Fibroblast of gingiva (primary cell): ENCODE measurements around the gene FASTKD2.
A peak's percentile ranks its signal among the peaks of the same experiment; 100 is the strongest.
"Not testable (repeated sequence)": the region's sequence is repeated elsewhere in the genome, so short reads cannot be mapped to it uniquely, and the experiment has no call there.

Experiments used
- DNase-seq: peaks from one replicate; pipeline ENCODE4 v3.0.0-alpha.2; 2011; ENCODE audit warnings: low read depth

FASTKD2 gene

DNA sequence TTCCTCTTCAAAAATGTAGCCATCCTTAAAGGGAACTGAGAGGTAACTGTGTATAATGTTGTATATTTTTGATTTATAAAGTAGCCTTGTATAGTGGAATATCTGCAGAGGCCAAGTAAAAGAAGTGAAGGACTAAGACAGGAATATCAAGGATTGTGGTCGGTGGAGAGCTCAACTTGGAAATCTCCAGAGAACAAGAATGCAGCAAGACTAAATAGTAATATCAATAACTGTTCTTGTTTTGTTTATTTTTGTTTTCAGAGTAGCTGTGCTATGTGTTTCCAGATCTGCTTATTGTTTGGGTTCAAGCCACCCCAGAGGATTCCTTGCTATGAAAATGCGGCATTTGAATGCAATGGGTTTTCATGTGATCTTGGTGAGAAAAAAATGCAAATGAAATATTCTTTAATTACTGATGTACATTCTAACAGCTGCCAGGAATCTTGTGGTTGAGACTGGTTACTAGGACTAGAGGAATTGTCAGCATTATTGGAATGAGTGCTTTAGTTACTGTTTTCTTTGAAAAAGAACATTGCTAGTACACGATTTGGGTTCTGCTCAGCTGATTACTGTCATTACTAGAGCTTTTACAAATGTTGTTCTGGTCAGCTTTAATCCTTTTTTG, 25.0 kb downstream of the FASTKD2 start:
- DNase-seq, result peak; percentile 92

DNA sequence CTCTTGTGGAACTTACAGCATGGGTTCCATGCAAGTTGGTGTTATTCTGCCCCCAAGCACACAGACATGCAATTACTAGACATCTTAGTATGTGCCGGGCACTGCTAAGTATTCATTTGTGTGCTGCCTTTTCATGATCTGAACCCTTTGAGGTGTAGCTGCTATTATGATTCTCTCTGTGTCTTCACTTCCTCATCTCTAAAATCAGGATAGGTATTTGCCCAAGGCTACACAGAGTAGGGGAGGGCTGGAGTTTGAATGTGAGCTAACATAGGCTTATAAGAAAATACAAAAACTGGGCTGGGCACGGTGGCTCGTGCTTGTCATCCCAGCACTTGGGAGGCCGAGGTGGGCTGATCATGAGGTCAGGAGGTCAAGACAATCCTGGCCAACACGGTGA, 27.2 kb downstream of the FASTKD2 start:
- no peak for DNase-seq

DNA sequence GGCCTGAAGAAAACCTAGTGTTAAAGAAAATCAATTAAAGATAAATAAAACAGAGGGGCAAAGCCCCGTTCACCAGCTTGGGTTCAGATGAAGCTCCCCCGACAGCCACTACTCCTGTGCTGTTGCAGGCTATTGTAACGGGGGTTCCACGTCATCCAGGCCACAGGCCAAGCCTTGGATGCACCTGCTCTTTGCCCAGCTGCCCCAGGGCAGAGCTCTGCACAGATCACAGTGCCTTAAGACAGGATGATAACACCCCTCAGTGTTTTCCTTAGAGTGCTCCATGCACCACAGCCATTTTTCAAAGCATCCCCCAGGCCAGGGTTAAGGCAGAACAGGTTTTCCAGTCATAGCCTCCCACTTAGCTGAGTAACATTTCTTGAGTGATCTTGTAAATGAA, 32.0 kb downstream of the FASTKD2 start:
- DNase-seq, result no peak

DNA sequence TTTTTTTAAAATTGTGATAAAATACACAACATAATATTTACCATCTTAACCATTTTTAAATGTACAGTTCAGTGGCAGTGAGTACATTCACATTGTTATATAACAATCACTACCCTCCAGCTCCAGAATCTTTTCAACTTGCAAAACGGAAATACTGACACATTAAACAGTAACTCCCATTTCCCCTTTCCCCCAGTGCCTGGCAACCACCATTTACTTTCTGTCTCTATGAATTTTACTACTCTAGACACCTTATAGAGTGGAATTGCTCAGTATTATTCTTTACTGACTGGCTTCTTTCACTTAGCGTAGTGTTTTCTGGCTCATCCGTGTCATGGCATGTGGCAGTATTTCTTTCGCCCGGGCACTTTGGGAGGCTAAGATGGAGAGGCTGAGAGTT, 32.6 kb downstream of the FASTKD2 start:
- DNase-seq, result no peak

GRCh38 chr2:206799083-206799482, 33.7 kb downstream of the FASTKD2 start:
- DNase-seq, result peak; percentile 24

GRCh38 chr2:206800506-206801417, 35.4 kb downstream of the FASTKD2 start:
- DNase-seq, result peak; percentile 68

GRCh38 chr2:206801418-206802189, 36.2 kb downstream of the FASTKD2 start:
- no peak for DNase-seq

- DNase-seq, result no peak
Measured at GRCh38 chr2:206802654-206803514, 37.5 kb downstream of the FASTKD2 start.

- no peak for DNase-seq
Measured at GRCh38 chr2:206804326-206804725, 38.9 kb downstream of the FASTKD2 start.

DNA sequence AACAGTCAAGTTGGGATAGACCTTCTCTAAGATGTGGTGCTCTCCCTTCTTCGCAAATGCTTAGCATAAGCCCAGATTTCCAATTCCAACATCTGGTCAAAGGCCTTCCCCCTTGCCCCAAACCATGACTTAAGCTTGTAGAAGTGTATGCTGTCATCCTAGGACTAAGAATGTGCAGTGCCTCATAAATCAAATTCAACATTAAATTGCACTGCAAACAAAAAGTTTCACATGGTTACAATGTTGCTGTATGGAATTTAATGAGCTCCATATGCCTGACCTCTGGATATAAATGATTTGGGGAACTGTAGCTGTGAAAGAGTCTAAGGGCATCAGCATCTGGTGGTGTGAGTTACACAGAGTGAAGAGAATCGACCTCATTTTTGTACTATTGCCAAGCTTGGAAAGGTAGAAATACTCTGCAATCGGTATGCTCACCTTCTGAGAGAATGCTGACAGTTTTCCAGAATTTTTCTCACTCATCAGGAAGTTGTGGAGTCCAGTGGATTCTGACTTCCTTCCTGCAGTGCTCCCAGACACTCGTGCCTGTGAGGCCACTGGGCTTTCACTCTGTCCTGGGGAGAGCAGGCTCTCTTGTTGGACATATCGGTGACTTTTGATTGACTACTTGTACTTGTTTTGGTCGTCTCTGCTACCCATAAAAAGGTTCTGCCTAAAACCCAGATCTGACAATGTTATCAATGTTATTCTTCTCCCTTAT, 40.6 kb downstream of the FASTKD2 start:
- peak; percentile 55 for DNase-seq

DNA sequence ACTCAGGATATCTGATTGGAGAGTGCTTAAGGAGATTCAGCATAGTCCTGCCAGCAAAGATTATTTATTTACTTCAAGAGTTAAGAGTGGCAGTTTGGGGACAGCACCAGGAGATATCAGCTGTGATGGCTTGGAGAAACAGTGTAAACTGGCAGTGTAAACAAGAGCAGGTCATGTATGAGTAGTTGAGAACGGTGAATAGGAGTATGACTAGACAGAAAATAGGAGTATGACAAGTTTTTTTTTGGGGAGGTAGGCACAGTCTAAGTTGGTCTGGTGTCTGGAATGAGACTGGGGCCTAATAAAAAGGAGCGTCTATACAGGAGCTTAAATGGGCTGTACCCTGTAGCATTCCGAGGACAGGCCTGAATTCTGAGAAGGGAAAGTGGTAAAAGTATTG, 42.2 kb downstream of the FASTKD2 start:
- DNase-seq, result not testable (repeated sequence)

GRCh38 chr2:206812471-206812870, 47.1 kb downstream of the FASTKD2 start:
- DNase-seq, result not testable (repeated sequence)

GRCh38 chr2:206814498-206814897, 49.1 kb downstream of the FASTKD2 start:
- DNase-seq, result no peak

- no peak for DNase-seq
Measured at GRCh38 chr2:206820807-206821206, 55.4 kb downstream of the FASTKD2 start.

- DNase-seq, result no peak
Measured at GRCh38 chr2:206823178-206823577, 57.8 kb downstream of the FASTKD2 start.

GRCh38 chr2:206824087-206824618, 58.7 kb downstream of the FASTKD2 start:
- DNase-seq, result no peak

DNA sequence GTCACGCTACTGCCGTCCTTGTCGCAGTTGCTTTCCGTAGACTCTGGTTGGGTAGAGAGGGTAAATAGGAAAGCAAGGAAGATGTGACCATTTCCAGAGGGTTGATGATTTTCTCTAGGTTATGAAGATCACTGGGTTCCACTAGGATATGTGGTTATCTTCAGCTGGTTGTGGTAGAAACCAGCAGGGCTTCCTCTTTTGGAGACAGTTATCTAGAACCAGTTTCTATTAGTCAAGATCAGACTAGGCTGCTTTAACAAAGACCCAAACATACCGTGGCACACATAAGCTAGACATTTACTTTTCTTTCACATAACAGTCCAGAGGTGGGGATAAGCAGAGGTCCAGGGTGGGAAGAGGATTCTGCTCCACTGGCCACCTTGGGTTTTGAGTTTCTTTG, 59.6 kb downstream of the FASTKD2 start:
- DNase-seq, result no peak

- no peak for DNase-seq
Measured at GRCh38 chr2:206831442-206831995, 66.1 kb downstream of the FASTKD2 start.

DNA sequence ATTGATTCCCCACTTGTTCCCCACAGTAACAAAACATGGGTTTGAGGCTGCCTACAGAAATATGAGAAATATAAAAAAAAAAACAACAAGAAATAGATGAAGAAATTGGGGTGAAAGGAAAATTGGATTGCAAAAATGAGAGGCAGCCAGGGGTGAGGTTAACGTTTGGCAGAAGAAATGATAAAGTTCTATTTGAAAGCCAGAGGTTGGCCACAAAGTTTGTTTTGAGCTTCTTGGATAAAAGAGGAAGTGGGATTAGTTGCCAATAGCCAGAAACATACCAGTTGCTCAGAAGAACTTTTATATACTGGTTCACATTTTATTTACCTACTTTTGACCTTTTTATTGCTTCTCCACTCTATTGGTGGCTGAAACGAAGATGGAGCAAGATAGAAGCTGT, 67.5 kb downstream of the FASTKD2 start:
- peak; percentile 3 for DNase-seq

DNA sequence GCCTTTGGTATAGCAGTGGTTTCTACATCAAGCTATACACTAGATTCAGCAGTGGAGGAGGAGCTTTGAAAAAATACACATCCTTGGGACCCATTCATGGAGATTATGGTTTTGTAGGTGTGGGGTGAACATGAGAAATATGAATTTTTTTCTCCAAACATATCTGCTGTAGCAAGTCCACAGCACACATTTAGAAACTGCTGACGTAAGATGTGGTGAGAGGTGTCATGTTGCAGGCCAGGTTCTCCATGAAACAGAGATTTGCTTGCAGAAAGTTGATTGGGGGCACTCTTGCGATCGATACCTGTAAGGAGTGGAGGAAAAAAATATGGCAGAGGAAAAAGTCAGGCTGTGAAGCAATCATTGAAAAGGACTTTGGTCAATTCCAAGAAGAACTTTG, 67.9 kb downstream of the FASTKD2 start:
- DNase-seq, result no peak
